NCI-H524 treated with DMSO at 0.1 percent for 48 hours (cell line): ENCODE measurements around the gene ZIC1.
A peak's percentile ranks its signal among the peaks of the same experiment; 100 is the strongest.

ENCODE experiments used
- DNase-seq: peaks from one replicate; lab custom pipeline; 2025; lab: John Stamatoyannopoulos, UW

ZIC1 gene

DNA sequence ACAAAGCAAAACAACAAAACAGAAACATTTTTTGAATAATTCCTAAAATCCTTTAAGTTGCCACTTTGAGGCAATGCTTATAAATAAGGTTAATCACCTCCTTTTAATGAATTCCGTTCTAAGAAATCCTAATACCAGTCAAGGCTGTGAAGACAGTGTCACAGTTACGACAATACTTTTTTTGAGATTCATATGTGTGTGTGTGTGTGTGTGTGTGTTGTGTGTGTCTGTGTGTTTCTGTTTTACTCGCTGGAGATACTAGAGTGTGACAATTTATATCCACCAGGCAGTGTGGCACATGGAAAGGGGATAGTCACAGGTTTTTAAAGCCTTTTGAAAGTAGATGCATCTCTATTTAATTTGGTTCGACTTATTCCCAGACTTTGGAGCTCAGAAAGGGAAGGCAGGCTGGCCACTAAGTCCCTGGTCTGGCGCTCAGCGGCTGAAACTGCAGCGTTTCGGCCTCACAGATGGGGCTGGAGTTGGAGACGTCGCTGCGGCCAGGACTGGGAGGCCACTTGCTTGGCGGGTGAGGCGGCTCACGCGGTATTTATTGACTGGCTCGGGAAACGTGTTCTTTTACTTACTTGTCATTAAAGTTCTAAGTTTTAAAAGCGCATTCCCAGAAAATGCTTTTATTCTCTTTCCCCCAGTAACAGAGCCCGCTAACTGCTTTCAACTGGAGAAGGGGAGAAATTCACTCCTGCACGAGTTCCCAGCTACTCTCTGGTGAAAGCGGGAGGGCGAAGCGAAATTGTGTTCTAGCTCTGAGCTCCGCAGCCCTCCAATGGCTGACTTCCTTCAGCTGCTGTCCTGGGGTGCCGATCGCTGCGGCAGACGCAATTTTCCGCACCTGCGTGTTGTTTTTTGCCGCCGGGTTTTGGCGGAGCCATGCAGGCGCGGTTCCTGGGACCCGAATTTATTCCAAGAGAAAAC is 13.7 kb downstream of the ZIC1 start:
- no peak for DNase-seq

DNA sequence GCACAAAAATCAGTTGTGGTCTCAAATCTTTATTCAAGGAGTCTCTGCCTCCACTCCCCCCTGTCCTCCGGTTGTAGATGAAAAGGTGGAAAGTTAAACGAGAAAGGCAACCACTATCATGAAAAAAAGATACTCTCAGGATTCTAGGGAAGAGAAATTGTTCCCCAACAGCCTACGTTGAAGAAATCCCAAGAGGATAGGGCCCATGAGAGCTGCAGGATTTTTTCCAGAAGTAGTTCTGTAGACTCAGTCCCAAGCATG is 14.3 kb downstream of the ZIC1 start:
- DNase-seq: no peak

DNA sequence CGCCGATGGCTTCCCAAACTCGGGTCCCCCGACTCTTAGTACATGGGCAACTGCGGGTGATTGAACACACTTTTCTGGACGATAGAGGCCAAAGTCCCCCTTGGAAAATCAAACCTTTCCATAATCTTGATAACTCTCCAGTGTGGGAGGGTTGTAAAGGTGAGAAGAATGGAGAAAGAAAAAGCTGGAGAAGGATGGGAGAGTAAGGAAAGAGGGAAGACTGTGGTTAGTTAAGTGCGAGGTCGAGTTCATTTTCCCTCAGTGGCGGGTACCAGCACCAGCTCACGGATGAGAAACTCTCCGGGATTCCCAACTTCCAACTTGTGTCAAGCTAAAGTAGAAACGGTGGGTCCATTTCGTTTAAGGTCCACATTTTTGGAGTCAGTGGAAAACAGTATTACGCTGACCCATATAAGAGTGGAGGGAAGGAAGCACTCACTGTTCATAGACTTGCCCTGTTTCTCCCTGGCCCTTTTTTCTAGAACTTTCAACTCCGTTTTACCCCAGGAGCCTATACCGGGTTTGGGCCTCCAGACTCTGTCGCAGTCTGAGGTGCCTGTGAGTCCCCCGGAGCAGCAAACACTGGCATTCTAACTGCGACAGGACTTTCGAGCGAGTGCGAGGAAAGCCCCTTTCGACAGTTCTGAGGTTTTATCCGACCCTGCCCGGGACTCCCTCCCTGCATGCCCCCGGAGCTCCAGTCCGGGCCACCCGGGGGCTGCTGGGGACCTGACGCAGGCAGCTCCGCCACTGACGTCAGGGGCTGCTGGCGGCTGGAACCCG is 14.8 kb downstream of the ZIC1 start:
- DNase-seq: no peak

DNA sequence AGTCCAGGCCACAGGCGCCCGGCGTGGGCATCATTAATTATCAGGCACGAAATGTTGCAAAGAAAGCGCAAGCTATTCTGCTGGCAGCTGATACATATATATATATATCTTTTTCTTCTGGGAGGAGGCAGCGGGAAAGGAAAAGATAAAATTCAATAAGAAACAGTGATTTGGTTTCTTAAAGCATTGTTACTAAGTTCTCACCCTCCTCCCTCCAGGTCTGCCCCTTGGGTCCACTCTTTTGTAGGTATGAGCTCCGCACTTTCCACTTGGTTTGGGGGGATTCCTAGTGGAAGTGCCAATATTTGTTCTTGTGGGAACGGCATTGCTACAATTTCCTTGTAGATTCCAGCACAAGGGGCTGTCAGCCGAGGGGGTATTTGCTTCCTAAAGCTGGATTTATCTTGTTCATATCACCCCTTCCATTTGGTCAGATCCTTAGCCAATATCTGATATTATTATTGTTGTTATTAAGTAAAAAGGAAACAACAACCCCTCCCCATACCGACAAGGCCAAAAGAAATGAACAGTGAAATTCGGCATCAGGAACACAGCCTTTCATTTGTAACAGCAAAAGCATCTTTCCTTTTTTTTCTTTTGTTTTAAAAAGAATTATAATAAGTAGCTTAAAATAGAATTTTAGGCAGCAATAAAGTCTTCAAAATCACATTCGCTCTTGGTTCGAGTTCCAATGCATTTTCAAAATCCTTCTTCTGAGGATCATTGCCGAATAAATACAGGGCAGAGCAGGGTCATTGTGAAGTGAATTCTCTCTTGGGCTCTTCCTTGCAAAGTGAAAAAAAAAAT is 15.6 kb downstream of the ZIC1 start:
- no peak for DNase-seq

DNA sequence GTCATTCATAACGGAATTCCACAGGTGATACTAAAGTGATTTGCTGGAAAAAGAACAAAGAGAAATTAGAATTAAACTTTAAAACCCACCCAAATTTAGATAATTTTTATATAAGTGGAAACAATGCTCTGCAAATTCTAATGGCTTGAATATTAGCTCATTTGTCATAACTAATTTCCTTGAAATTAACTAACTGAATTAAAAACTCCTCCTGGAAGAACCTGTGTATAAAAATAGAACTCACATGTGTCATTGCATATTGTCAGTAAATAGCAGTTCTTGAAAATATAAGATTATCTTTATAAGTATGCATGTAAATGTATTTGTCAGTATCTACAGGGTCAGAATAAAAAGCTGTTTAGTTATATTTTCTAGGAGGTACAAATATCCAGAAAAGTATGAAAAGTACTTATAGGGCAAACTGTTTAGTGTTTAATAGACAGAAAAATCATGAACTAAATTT is 16.3 kb downstream of the ZIC1 start:
- no peak for DNase-seq

DNA sequence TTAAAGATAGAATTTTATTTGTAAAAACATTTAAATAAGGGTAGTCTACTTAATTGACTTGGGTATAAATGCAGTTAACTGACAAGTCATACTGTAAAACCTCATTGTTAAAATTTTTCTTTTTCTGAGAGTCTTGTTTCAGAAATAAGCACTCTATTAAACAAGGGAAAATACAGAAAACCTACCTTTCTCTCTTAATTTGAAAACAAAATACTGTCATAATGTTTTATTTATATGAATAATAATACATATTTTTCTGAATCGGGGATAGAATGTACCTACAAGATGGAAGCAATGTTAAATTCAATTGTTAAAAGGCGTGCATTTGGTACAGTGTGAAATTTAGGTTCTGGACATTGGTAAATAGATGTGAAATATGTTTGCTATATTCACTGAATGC is 17.8 kb downstream of the ZIC1 start:
- DNase-seq: no peak

GRCh38 chr3:147427746-147428145 is 18.6 kb downstream of the ZIC1 start:
- DNase-seq: no peak

- no peak for DNase-seq
These were observed 19.2 kb downstream of the ZIC1 start for GRCh38 chr3:147428326-147428725.

DNA sequence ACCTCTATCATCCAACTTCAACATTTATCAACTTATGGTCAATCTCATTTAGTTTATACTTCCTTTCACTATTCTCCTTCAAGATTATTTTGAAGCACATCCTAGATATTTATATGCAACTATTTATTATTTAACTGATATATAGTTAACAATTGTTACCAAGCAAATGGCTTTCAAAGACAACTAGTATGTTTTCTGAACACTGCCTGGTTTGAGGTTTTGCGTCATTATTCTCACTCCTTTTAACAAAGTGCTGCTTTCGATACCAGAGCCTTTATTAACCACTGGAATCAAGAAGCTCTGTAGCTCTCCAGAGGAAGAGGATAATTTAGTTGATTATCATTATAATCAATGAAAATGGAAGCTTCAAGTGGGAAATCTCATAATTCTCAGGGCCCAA is 19.6 kb downstream of the ZIC1 start:
- DNase-seq: no peak

DNA sequence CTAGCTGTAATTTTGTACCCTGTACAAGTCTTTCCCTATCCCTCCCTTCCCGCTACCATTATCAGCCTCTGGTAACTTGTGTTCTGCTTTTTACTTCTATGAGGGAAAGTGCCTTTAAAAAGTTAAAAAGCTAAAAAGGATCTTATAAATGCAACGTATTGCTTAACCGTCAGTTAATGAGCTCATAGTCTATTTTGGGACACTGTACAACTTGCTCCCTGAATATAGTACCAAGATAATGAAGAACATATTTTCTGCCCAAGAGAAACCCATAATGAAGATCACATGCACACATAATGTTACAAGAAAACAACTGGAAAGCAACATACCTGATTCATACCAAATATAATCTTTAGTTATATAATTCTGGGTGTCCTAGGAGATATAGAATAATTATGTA is 22.6 kb downstream of the ZIC1 start:
- DNase-seq: no peak

GRCh38 chr3:147447224-147447623 is 38.1 kb downstream of the ZIC1 start:
- no peak for DNase-seq

DNA sequence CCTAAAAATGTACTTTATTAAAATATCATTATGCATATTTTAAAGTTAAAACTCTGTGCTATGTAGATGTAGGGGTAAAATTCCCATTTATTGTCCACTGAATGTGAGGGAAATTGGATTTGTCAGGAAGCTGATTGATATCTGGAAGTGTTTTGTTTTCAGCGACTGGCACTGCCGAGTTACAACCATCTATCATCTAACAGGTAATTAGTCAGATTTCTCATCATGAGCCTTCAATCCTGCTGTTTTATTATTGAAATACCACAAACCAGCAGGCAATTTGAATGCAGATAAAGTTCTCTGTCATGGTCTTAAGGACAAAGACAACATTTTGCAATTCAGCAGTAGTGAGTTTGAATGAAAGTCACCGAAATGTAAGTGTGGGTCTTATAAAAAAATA is 40.5 kb downstream of the ZIC1 start:
- DNase-seq: no peak

- DNase-seq: no peak
These were observed 50.0 kb downstream of the ZIC1 start for GRCh38 chr3:147458995-147459704.

- DNase-seq: peak; percentile 65
These were observed 53.7 kb downstream of the ZIC1 start for GRCh38 chr3:147462856-147463255.
